Motor neuron (in vitro differentiated cells): Measurements from ENCODE around the gene PTTG2. TPM values are rescaled to one million over a fixed set of nuclear protein-coding genes. Genes with fewer than 3 reads are reported as not detected.
A peak's percentile ranks its signal among the peaks of the same experiment; 100 is the strongest.

Source experiments
- ATAC-seq, 8 experiments: fragments of 200-7000 bp; cut with Tn5 transposase; replicated peaks in 6 of 8; 2 replicates each; pipeline ENCODE4 v1.8.0; 2021; ENCODE audit warnings: mild to moderate bottlenecking in 8 of 8, moderate library complexity in 8 of 8
- H3K27ac ChIP-seq, 2 donors: fragments of 250-450 bp; sonication (Bioruptor Pico); 2 replicates each; pipeline ENCODE4 v1.9.0; 2021; ENCODE audit warnings: antibody characterized with exemption in 2 of 2, mild to moderate bottlenecking in 2 of 2, moderate library complexity in 1 of 2
- H3K4me1 ChIP-seq, 2 donors: fragments of 250-450 bp; sonication (Bioruptor Pico); replicated peaks in 1 of 2; 2 replicates each; pipeline ENCODE4 v1.6.1; 2021; ENCODE audit warnings: antibody characterized with exemption in 2 of 2, mild to moderate bottlenecking in 2 of 2, moderate library complexity in 1 of 2
- H3K4me3 ChIP-seq, 5 donors: fragments of 250-450 bp; sonication (Bioruptor Pico); 2 replicates each; pipeline ENCODE4 v1.9.0; 2021; ENCODE audit warnings: antibody characterized with exemption in 5 of 5, mild to moderate bottlenecking in 5 of 5, moderate library complexity in 4 of 5
- WGBS, 10 experiments: fragments of 450-650 bp; shearing (Covaris generic); methylation state at CpG; one replicate each; pipeline ENCODE4 v1.0.0; 2022; 5-methylcytosine and 5-hydroxymethylcytosine counted together
- in situ Hi-C, 9 experiments: fragments of 400-800 bp; cut with MboI; loops; one replicate each; pipeline ENCODE4 v1.15.0; 2021; ENCODE audit warnings: low sequenced_read_pairs in 9 of 9, low pct_unique_long_range_greater_than_20kb in 2 of 9; ENCODE audit not compliant: unreplicated experiment in 9 of 9
- total RNA-seq, 8 experiments: library from RNA; unstranded; fragments of 300-600 nt; gene quantifications; 2 replicates each; pipeline versions ENCODE4 v1.2.3 to v1.2.4, GENCODE V29; 2022

Gene PTTG2
- total RNA-seq, 8 experiments from 2014 or later: 0.43 to 1.8 (median 0.47) TPM; not detected in 5

GRCh38 chr4:37995981-37996775 lies 36.0 kb downstream of the PTTG2 start:
- Histone ChIP-seq H3K27ac (no peak overlapping the region), H3K4me1 (peaks cover 0 to 3% of the 10 kb centered on the region in 2 donors), H3K4me3 (no peak overlapping the region)
- peak in 2 of 8 experiments; percentile 47 to 48 for ATAC-seq
- in situ Hi-C loops: no loop called here
- WGBS, 10 experiments: 15 to 100% (median 95%) methylated on average over 2 to 6 of the region's 7 CpGs; no CpG with 5 or more reads in 3 of the 10 experiments

- Histone ChIP-seq H3K27ac (no peak overlapping the region), H3K4me3 (no peak overlapping the region), H3K4me1 (peaks cover 0 to 3% of the 10 kb centered on the region in 2 donors)
- WGBS, 10 experiments: 50 to 100% (median 84%) methylated on average over 1 to 4 of the region's 9 CpGs; no CpG with 5 or more reads in 2 of the 10 experiments
- no peak for ATAC-seq
- in situ Hi-C loops: no loop called here
These were observed 38.0 kb downstream of the PTTG2 start for GRCh38 chr4:37998226-37998625.

- Histone ChIP-seq H3K4me3 (no peak overlapping the region), H3K4me1 (peaks cover 0 to 3% of the 10 kb centered on the region in 2 donors), H3K27ac (no peak overlapping the region)
- in situ Hi-C loops: no loop called here
- 76 to 98% (median 93%) methylated on average over 4 to 10 of the region's 12 CpGs; no CpG with 5 or more reads in 1 of the 10 experiments for WGBS, 10 experiments
- ATAC-seq: peak in 1 of 8 experiments; percentile 8
These were observed 39.0 kb downstream of the PTTG2 start for GRCh38 chr4:37999000-37999716.

GRCh38 chr4:37999965-38000364 lies 39.8 kb downstream of the PTTG2 start:
- ATAC-seq: peak in 3 of 8 experiments; percentile 59 to 86 (median 73)
- in situ Hi-C loops: loop anchor here in 2 of 9 experiments (25.0 kb wide), 2 partner anchors 188 to 388 kb away; no protein-coding TSS in a partner anchor
- Histone ChIP-seq H3K27ac (no peak overlapping the region), H3K4me1 (peaks cover 0 to 1% of the 10 kb centered on the region in 2 donors), H3K4me3 (no peak overlapping the region)
- WGBS, 10 experiments: 0 to 100% (median 43%) methylated on average over 2 to 3 of the region's 3 CpGs; no CpG with 5 or more reads in 4 of the 10 experiments

GRCh38 chr4:38001927-38002326 lies 41.7 kb downstream of the PTTG2 start:
- in situ Hi-C loops: loop anchor here in 2 of 9 experiments (25.0 kb wide), 2 partner anchors 190 to 390 kb away; no protein-coding TSS in a partner anchor
- ATAC-seq: no peak
- peaks cover 0 to 4% of the 10 kb centered on the region in 2 donors for H3K4me1 ChIP-seq
- no peak overlapping the region for H3K4me3 ChIP-seq
- 80 to 100% (median 96%) methylated on average over 1 to 3 of the region's 3 CpGs; no CpG with 5 or more reads in 4 of the 10 experiments for WGBS, 10 experiments
- no peak overlapping the region for H3K27ac ChIP-seq

- Histone ChIP-seq H3K27ac (no peak overlapping the region), H3K4me3 (no peak overlapping the region), H3K4me1 (peaks cover 0 to 4% of the 10 kb centered on the region in 2 donors)
- ATAC-seq: no peak
- in situ Hi-C loops: loop anchor here in 2 of 9 experiments (25.0 kb wide), 2 partner anchors 190 to 390 kb away; no protein-coding TSS in a partner anchor
- WGBS, 10 experiments: 67 to 97% (median 88%) methylated on average over 1 to 3 of the region's 3 CpGs; no CpG with 5 or more reads in 1 of the 10 experiments
These were observed 42.4 kb downstream of the PTTG2 start for GRCh38 chr4:38002451-38003071.

- ATAC-seq: no peak
- H3K4me1 ChIP-seq: peaks cover 0 to 4% of the 10 kb centered on the region in 2 donors
- 0 to 94% (median 81%) methylated on average over 1 to 3 of the region's 3 CpGs; no CpG with 5 or more reads in 1 of the 10 experiments for WGBS, 10 experiments
- H3K27ac ChIP-seq: no peak overlapping the region
- in situ Hi-C loops: loop anchor here in 2 of 9 experiments (25.0 kb wide), 2 partner anchors 191 to 391 kb away; no protein-coding TSS in a partner anchor
- no peak overlapping the region for H3K4me3 ChIP-seq
These were observed 42.9 kb downstream of the PTTG2 start for GRCh38 chr4:38003102-38003501.

GRCh38 chr4:38003628-38004027 lies 43.4 kb downstream of the PTTG2 start:
- no peak for ATAC-seq
- Histone ChIP-seq H3K27ac (no peak overlapping the region), H3K4me1 (peaks cover 4 to 8% of the 10 kb centered on the region in 2 donors), H3K4me3 (no peak overlapping the region)
- WGBS, 10 experiments: 86 to 100% (median 100%) methylated on average over 1 of the region's 1 CpG; no CpG with 5 or more reads in 6 of the 10 experiments
- in situ Hi-C loops: loop anchor here in 2 of 9 experiments (25.0 kb wide), 2 partner anchors 191 to 391 kb away; no protein-coding TSS in a partner anchor

GRCh38 chr4:38004062-38004461 lies 43.9 kb downstream of the PTTG2 start:
- WGBS, 10 experiments: 31 to 100% (median 72%) methylated on average over 1 to 3 of the region's 3 CpGs; no CpG with 5 or more reads in 2 of the 10 experiments
- no peak for ATAC-seq
- Histone ChIP-seq H3K4me3 (no peak overlapping the region), H3K4me1 (peaks cover 6 to 13% of the 10 kb centered on the region in 2 donors), H3K27ac (no peak overlapping the region)
- in situ Hi-C loops: loop anchor here in 2 of 9 experiments (25.0 kb wide), 2 partner anchors 192 to 392 kb away; no protein-coding TSS in a partner anchor

- peaks cover 6 to 14% of the 10 kb centered on the region in 2 donors for H3K4me1 ChIP-seq
- no peak overlapping the region for H3K27ac ChIP-seq
- in situ Hi-C loops: loop anchor here in 2 of 9 experiments (25.0 kb wide), 2 partner anchors 193 to 393 kb away; no protein-coding TSS in a partner anchor
- no peak for ATAC-seq
- 54 to 92% (median 74%) methylated on average over 1 to 4 of the region's 6 CpGs; no CpG with 5 or more reads in 4 of the 10 experiments for WGBS, 10 experiments
- no peak overlapping the region for H3K4me3 ChIP-seq
These were observed 44.7 kb downstream of the PTTG2 start for GRCh38 chr4:38004887-38005286.

GRCh38 chr4:38005637-38006036 lies 45.4 kb downstream of the PTTG2 start:
- no peak for ATAC-seq
- no peak overlapping the region for H3K4me3 ChIP-seq
- WGBS, 10 experiments: 83 to 100% (median 92%) methylated on average over 1 to 3 of the region's 3 CpGs; no CpG with 5 or more reads in 4 of the 10 experiments
- in situ Hi-C loops: loop anchor here in 2 of 9 experiments (25.0 kb wide), 2 partner anchors 193 to 393 kb away; no protein-coding TSS in a partner anchor
- H3K27ac ChIP-seq: no peak overlapping the region
- peaks cover 6 to 14% of the 10 kb centered on the region in 2 donors for H3K4me1 ChIP-seq

- no peak for ATAC-seq
- Histone ChIP-seq H3K4me1 (peaks cover 6 to 14% of the 10 kb centered on the region in 2 donors), H3K4me3 (no peak overlapping the region), H3K27ac (no peak overlapping the region)
- WGBS, 10 experiments: 0 to 100% (median 95%) methylated on average over 1 to 5 of the region's 5 CpGs
- in situ Hi-C loops: loop anchor here in 2 of 9 experiments (25.0 kb wide), 2 partner anchors 195 to 395 kb away; no protein-coding TSS in a partner anchor
These were observed 47.4 kb downstream of the PTTG2 start for GRCh38 chr4:38007645-38008044.
